Esophagus muscularis mucosa (tissue), 4 donors: ENCODE measurements around the gene KIF12. TPM values are rescaled to one million over a fixed set of nuclear protein-coding genes. Genes with fewer than 3 reads are reported as not detected.

Source experiments
- DNase-seq: peaks from one replicate; pipeline ENCODE4 v3.0.0-alpha.2; 2017; ENCODE audit errors: extremely low spot score
- H3K27ac ChIP-seq, 4 donors: fragments of 200-600 bp; sonication (generic); replicated peaks in 1 of 4; 1 replicate in 3 of 4; 2 replicates in 1 of 4; pipeline ENCODE4 v1.5.1; 2016 to 2019; ENCODE audit warnings: mild to moderate bottlenecking in 1 of 4
- H3K27me3 ChIP-seq, 4 donors: fragments of 200-600 bp; sonication (generic); one replicate each; pipeline versions ENCODE4 v1.5.1 to v1.6.0; 2016 to 2019
- H3K36me3 ChIP-seq, 4 donors: fragments of 200-600 bp; sonication (generic); one replicate each; pipeline ENCODE4 v1.5.1; 2016 to 2019
- H3K4me1 ChIP-seq, 4 donors: fragments of 200-600 bp; sonication (generic); one replicate each; pipeline ENCODE4 v1.5.1; 2016 to 2019
- H3K4me3 ChIP-seq, 4 donors: fragments of 200-600 bp; sonication (generic); 1 replicate in 2 of 4; 2 replicates in 2 of 4; pipeline ENCODE4 v1.5.1; 2016 to 2019; ENCODE audit warnings: mild to moderate bottlenecking in 4 of 4, moderate library complexity in 1 of 4
- H3K9me3 ChIP-seq, 4 donors: fragments of 200-600 bp; sonication (generic); 1 replicate in 3 of 4; 2 replicates in 1 of 4; pipeline ENCODE4 v1.5.1; 2016 to 2019
- CTCF ChIP-seq, 3 experiments: fragments of 200-600 bp in 2 of 3; fragments of 450-650 bp in 1 of 3; sonication (generic) in 2 of 3; IDR thresholded peaks; one replicate each; pipeline ENCODE4 v1.5.1; 2017 to 2019; ENCODE audit warnings: antibody characterized with exemption in 3 of 3, mild to moderate bottlenecking in 2 of 3, moderate library complexity in 1 of 3
- EP300 ChIP-seq: sonication (generic); formaldehyde crosslinking; IDR thresholded peaks from one replicate; pipeline ENCODE4 v1.6.1; 2017; ENCODE audit warnings: antibody characterized with exemption
- POLR2A ChIP-seq: fragments of 450-650 bp; IDR thresholded peaks from one replicate; pipeline ENCODE4 v1.6.1; 2017; ENCODE audit warnings: antibody characterized with exemption, moderate library complexity, mild to moderate bottlenecking, low read depth
- POLR2AphosphoS5 ChIP-seq, 2 donors: sonication (generic); formaldehyde crosslinking; IDR thresholded peaks; one replicate each; pipeline ENCODE4 v1.6.1; 2017; ENCODE audit warnings: antibody characterized with exemption in 2 of 2
- WGBS: methylation state at CpG from one replicate; pipeline ENCODE4 v1.1.5; 2018; 5-methylcytosine and 5-hydroxymethylcytosine counted together
- intact Hi-C: fragments of 100-400 bp; cut with DNase I; formaldehyde crosslinking; loops from one replicate; pipeline ENCODE4 v1.15.1; 2023
- total RNA-seq, 4 donors: library from RNA; depleted of rRNA; stranded (reverse); fragments of >200 nt; gene quantifications; one replicate each; pipeline versions ENCODE4 v1.1.0 to v1.2.1, GENCODE V29; 2016

The KIF12 gene
- total RNA-seq, 4 donors from 2014 or later, result not detected

GRCh38 chr9:114140850-114141249 is 41.8 kb upstream of the KIF12 start:
- WGBS, result 47% methylated on average over 4 of the region's 4 CpGs
- intact Hi-C loops, result no loop called here
- Histone ChIP-seq H3K4me1 (peaks cover 18 to 30% (median 19%) of the 10 kb centered on the region in 4 donors), H3K27ac (no peak overlapping the region), H3K4me3 (no peak overlapping the region), H3K9me3 (no peaks in the 10 kb centered on the region), H3K36me3 (no peaks in the 10 kb centered on the region), H3K27me3 (peaks cover 0 to 4% (median 0%) of the 10 kb centered on the region in 4 donors)
- TF ChIP-seq POLR2A (no peak), POLR2AphosphoS5 (IDR thresholded peaks at IDR 0.05) (no peak), CTCF (IDR thresholded peaks at IDR 0.05) (no peak), EP300 (no peak)
- no peak for DNase-seq

- intact Hi-C loops, result no loop called here
- Histone ChIP-seq H3K4me1 (peaks cover 18 to 30% (median 19%) of the 10 kb centered on the region in 4 donors), H3K4me3 (no peak overlapping the region), H3K9me3 (no peaks in the 10 kb centered on the region), H3K36me3 (no peaks in the 10 kb centered on the region), H3K27ac (no peak overlapping the region), H3K27me3 (peaks cover 0 to 4% (median 0%) of the 10 kb centered on the region in 4 donors)
- TF ChIP-seq POLR2A (no peak), POLR2AphosphoS5 (IDR thresholded peaks at IDR 0.05) (no peak), EP300 (no peak), CTCF (IDR thresholded peaks at IDR 0.05) (no peak)
- DNase-seq, result no peak
- WGBS, result 97% methylated on average over 2 of the region's 2 CpGs
Observed at GRCh38 chr9:114140401-114140800, 41.3 kb upstream of the KIF12 start.

DNA sequence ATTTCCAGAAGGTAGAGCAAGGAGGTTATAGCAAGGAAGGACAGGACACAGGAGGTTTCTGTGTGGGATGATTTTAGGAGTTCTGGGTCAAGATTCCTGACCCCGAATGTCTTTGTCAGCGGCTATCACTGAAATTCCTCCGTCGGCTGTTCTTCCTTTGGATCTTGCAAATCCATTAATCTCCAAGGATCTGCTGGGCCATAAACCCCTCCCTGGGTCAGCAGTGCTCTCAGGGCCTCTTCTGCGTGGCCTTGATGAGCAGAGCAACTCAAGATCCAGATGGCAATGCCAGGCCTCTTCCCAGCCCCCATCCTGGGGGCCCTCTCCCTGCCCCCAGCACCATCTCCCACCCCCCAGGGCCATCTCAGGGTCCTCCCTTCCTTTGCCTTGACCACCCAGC is 40.0 kb upstream of the KIF12 start:
- H3K4me1 ChIP-seq, result peaks cover 18 to 30% (median 19%) of the 10 kb centered on the region in 4 donors
- no peak overlapping the region for H3K4me3 ChIP-seq
- no peak for DNase-seq
- TF ChIP-seq POLR2A, result no peak
- no peak for TF ChIP-seq CTCF (IDR thresholded peaks at IDR 0.05)
- no peak for TF ChIP-seq EP300
- TF ChIP-seq POLR2AphosphoS5 (IDR thresholded peaks at IDR 0.05), result no peak
- WGBS, result 80% methylated on average over 5 of the region's 5 CpGs
- H3K27me3 ChIP-seq, result peaks cover 0 to 4% (median 0%) of the 10 kb centered on the region in 4 donors
- H3K36me3 ChIP-seq, result no peaks in the 10 kb centered on the region
- no peak overlapping the region for H3K27ac ChIP-seq
- H3K9me3 ChIP-seq, result no peaks in the 10 kb centered on the region
- intact Hi-C loops, result no loop called here

DNA sequence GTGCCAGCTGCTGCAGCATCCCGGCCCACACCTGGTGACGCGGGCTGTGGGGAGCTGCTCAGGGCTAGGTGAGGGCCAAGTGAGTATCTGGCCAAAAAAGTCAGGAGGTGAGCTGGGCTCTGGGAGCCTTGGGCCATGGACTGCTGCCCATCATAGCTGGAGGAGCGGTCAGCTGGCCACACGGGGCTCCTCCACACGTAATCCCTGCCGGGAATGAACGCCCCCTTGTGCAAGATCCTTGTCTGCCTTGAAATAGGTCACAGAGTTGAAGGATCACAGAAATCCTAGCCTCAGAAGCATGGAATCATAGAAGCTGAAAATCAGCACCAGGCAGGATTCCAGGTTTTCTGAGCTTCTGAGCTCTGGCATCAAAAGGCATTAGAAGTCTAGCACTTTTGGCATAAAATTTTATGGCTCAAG is 39.5 kb upstream of the KIF12 start:
- Histone ChIP-seq H3K27me3 (no peaks in the 10 kb centered on the region), H3K9me3 (no peaks in the 10 kb centered on the region), H3K4me3 (no peak overlapping the region), H3K4me1 (peaks cover 18 to 30% (median 19%) of the 10 kb centered on the region in 4 donors), H3K36me3 (no peaks in the 10 kb centered on the region), H3K27ac (no peak overlapping the region)
- DNase-seq, result no peak
- no peak for TF ChIP-seq CTCF (IDR thresholded peaks at IDR 0.05)
- TF ChIP-seq POLR2AphosphoS5 (IDR thresholded peaks at IDR 0.05), result no peak
- TF ChIP-seq EP300, result no peak
- no peak for TF ChIP-seq POLR2A
- 100% methylated on average over 2 of the region's 8 CpGs for WGBS
- intact Hi-C loops, result no loop called here

- DNase-seq, result no peak
- H3K36me3 ChIP-seq, result no peaks in the 10 kb centered on the region
- H3K9me3 ChIP-seq, result no peaks in the 10 kb centered on the region
- intact Hi-C loops, result no loop called here
- H3K4me1 ChIP-seq, result peaks cover 18 to 30% (median 19%) of the 10 kb centered on the region in 4 donors
- TF ChIP-seq CTCF (IDR thresholded peaks at IDR 0.05) (no peak), POLR2A (no peak)
- H3K4me3 ChIP-seq, result no peak overlapping the region
- 91% methylated on average over 6 of the region's 6 CpGs for WGBS
- H3K27ac ChIP-seq, result no peak overlapping the region
- H3K27me3 ChIP-seq, result no peaks in the 10 kb centered on the region
Observed at GRCh38 chr9:114137831-114138230, 38.7 kb upstream of the KIF12 start.
